Rectal smooth muscle tissue (tissue), 1 donor: Measurements from ENCODE around the gene GREB1L.
"Not testable (repeated sequence)": the region's sequence is repeated elsewhere in the genome, so short reads cannot be mapped to it uniquely, and the experiment has no call there.

ENCODE experiments used
- H3K27ac ChIP-seq: one replicate; pipeline ENCODE4 v1.7.0; 2013; ENCODE audit warnings: low read depth, low read length, inconsistent platforms
- H3K27me3 ChIP-seq: one replicate; pipeline ENCODE4 v1.7.0; 2013; ENCODE audit warnings: low read length; ENCODE audit not compliant: control insufficient read depth, insufficient read depth
- H3K36me3 ChIP-seq: one replicate; pipeline ENCODE4 v1.7.0; 2013; ENCODE audit warnings: low read length; ENCODE audit not compliant: control insufficient read depth, insufficient read depth
- H3K4me1 ChIP-seq: one replicate; pipeline ENCODE4 v1.7.0; 2013; ENCODE audit warnings: low read length; ENCODE audit not compliant: control insufficient read depth, insufficient read depth
- H3K4me3 ChIP-seq: one replicate; pipeline ENCODE4 v1.7.0; 2013; ENCODE audit warnings: low read length
- H3K9ac ChIP-seq: one replicate; pipeline ENCODE4 v1.7.0; 2013; ENCODE audit warnings: low read length

The GREB1L gene

DNA sequence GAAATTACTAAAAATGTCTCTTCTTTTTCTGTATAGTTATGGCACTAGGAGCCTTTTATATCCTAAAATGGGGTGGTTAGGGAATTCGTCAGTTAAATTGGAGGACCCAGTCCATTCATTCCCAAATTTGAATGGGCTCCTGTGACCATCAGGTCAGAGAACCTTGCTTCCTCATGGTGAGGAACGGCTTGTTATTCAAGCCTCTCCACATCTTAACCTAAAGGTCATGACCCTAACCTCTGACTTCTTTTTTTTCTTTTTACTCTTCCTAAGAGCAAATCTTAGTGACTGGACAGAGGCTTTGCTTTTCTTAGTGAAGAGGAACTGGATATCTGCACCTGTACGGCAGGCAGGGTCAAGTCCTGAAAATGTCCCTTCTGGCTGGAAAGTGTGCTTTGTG lies 53.1 kb downstream of the GREB1L start:
- no peaks in the 10 kb centered on the region for H3K36me3 ChIP-seq
- H3K4me3 ChIP-seq, result no peak overlapping the region
- H3K27ac ChIP-seq, result no peak overlapping the region
- H3K4me1 ChIP-seq, result no peaks in the 10 kb centered on the region
- no peak overlapping the region for H3K9ac ChIP-seq
- no peaks in the 10 kb centered on the region for H3K27me3 ChIP-seq

DNA sequence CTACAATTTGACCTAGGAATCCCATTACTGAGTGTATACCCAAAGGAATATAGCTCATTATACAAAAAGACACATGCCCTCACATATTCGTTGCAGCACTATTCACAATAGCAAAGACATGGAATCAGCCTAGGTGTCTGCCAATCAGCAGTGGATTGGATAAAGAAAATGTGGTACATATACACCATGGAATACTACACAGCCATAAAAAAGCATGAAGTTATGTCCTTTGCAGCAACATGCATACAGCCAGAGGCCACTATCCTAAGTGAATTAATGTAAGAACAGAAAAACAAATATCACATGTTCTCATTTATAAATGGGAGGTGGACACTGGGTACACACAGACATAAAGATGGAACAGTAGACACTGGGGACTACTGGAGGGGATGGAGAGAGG lies 54.0 kb downstream of the GREB1L start:
- no peaks in the 10 kb centered on the region for H3K27me3 ChIP-seq
- no peak overlapping the region for H3K9ac ChIP-seq
- no peak overlapping the region for H3K4me3 ChIP-seq
- H3K4me1 ChIP-seq, result no peaks in the 10 kb centered on the region
- H3K27ac ChIP-seq, result no peak overlapping the region
- no peaks in the 10 kb centered on the region for H3K36me3 ChIP-seq

DNA sequence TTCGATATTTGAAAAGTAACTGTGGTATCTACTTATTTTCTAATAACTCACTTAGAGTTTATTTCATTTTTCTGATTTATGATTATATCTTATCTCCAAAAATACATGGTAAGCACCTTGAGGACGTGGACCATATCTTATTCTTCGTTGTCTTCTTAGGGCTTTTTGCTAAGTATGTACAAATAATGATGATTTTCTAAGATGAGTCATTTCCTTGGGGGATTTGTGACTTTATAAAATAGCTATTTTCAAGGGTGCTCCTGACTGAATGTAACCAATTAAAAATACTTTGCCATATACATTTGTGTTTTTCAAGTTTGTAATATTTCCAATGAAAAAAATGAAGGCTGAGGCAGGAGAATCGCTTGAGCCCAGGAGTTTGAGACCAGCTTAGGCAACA lies 56.3 kb downstream of the GREB1L start:
- Histone ChIP-seq H3K4me1 (no peaks in the 10 kb centered on the region), H3K9ac (no peak overlapping the region), H3K36me3 (no peaks in the 10 kb centered on the region), H3K27ac (no peak overlapping the region), H3K4me3 (no peak overlapping the region), H3K27me3 (no peaks in the 10 kb centered on the region)

DNA sequence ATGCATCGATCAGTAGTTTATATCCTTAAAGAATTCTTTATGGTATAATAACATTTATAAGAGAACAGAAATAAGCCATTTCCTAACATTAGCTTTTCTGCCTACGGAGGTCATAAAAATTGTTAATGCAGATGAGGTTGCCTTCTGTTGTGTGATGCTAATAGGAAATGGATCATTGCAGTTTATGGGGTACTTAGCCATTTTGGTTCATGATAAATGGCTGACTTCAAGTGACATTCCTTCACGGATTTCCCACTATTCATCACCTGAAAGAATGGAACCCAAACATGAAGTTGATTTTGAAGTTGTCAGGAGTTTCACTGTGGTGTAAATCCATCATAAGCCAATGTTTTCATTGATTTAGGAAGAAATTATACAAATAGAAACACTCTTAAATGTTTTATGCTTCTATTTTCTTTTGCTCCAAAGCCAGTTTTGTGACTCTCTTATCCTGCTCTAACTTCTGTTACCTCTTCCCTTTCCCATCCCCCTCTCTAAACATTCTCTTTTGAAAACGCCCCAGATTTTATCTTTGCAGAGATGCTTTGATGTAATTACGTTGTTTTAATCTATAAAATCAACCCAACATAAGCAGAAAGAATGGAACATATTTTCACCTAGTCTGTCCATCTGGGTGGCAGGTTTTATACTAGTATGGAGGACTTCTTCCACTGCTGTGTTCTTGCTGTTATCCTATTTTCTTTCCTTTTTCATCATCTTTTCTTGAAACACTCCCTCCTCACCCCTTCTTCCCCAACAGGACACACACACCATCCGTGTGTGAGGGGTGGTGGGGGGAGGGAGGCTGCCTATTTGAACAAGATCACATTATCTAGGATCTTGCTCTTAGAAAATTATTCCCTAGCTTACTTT lies 58.2 kb downstream of the GREB1L start:
- Histone ChIP-seq H3K27ac (no peak overlapping the region), H3K36me3 (no peaks in the 10 kb centered on the region), H3K4me3 (no peak overlapping the region), H3K4me1 (no peaks in the 10 kb centered on the region), H3K27me3 (no peaks in the 10 kb centered on the region), H3K9ac (no peak overlapping the region)

DNA sequence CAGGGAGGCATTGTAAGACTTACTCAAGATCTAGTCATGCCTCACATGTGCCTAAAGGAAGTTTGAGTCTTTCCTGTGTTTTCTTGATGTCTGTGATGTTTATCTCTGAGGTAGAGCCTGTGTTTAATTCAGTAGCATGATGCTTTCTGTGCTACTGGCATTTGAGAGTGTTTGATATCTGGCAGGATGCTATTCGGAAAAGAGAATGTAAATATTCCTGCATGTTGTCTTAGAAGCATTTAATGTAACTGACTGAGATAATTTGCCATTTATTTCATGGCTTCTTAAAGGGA lies 58.8 kb downstream of the GREB1L start:
- Histone ChIP-seq H3K9ac (no peak overlapping the region), H3K36me3 (no peaks in the 10 kb centered on the region), H3K27ac (no peak overlapping the region), H3K27me3 (no peaks in the 10 kb centered on the region), H3K4me3 (no peak overlapping the region), H3K4me1 (no peaks in the 10 kb centered on the region)

DNA sequence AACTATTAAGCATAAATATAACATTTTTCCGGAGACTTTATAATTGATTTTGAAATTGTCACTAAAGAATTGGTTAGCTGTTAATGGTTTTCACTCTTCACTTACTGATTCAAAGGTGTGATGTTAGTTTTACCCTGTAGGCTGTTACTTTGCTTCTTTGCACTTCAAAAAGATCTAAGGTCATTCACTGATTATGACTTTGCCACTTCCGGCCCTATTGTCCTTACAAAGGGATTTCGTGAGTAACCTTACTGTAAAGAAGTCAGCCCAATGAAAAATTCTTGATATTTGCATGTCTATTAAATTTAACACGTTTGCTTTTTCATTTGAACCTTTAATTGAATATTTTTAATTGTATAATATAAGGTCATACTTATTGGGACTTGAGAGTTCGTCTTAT lies 61.4 kb downstream of the GREB1L start:
- Histone ChIP-seq H3K27me3 (no peaks in the 10 kb centered on the region), H3K9ac (no peak overlapping the region), H3K4me1 (no peaks in the 10 kb centered on the region), H3K27ac (no peak overlapping the region), H3K36me3 (no peaks in the 10 kb centered on the region), H3K4me3 (no peak overlapping the region)

DNA sequence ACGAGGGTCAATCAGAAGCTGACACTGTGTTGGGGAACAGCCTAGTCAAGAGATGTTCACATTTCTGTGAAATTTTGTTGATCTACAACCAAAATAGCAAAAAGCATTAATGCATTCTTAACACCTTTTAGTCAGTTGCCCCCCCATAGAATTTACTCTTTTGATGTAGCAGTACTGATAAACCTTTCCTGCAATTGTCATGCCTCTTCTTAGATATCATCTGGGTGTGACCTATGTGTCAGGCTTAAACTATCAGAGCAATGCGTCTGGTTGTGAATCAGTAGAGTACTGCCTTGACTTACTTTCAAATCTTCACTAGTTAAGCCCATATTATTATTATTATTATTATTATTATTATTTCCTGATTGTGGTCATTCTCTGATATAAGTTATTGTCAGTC lies 61.9 kb downstream of the GREB1L start:
- no peak overlapping the region for H3K27ac ChIP-seq
- H3K36me3 ChIP-seq, result no peaks in the 10 kb centered on the region
- H3K27me3 ChIP-seq, result no peaks in the 10 kb centered on the region
- no peak overlapping the region for H3K4me3 ChIP-seq
- no peak overlapping the region for H3K9ac ChIP-seq
- no peaks in the 10 kb centered on the region for H3K4me1 ChIP-seq

DNA sequence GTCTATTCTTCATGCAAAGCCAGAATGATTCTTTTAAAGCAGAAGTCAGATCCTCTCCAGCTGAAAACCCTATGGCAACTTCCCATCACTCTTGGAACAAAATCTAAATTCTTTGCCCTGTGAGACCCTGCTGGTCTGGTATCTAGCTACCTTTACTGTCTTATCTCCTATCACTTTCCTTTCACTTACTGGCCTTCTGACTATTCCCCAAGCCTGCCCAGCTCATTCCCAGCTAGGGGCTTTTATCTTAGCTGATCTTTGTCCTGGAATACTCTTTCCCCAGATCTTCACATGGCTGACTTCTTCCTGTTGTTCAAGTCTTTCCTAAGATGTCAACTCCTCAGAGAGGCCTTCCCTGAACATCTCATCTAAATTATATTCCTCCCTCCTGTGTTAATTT lies 63.6 kb downstream of the GREB1L start:
- Histone ChIP-seq H3K4me3 (no peak overlapping the region), H3K4me1 (no peaks in the 10 kb centered on the region), H3K9ac (no peak overlapping the region), H3K27me3 (no peaks in the 10 kb centered on the region), H3K27ac (no peak overlapping the region), H3K36me3 (no peaks in the 10 kb centered on the region)

DNA sequence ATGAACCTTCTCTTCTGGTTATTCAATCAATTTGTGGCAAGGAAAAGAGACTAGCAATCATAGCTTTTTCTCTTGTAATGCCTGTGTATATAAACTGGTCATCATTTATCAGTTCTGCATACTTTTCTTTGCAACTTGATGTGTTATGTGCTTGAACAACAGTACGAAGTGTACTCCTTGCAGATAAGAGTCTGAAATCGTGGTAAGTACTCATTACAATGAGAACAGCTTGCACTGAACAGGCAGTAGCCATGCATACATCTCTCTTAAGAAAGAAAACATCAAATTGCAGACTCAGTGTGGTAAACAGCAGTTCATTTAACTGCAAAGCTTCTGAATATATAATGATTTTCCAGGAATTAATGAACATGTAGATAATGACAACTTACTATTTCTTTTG lies 64.3 kb downstream of the GREB1L start:
- no peaks in the 10 kb centered on the region for H3K27me3 ChIP-seq

DNA sequence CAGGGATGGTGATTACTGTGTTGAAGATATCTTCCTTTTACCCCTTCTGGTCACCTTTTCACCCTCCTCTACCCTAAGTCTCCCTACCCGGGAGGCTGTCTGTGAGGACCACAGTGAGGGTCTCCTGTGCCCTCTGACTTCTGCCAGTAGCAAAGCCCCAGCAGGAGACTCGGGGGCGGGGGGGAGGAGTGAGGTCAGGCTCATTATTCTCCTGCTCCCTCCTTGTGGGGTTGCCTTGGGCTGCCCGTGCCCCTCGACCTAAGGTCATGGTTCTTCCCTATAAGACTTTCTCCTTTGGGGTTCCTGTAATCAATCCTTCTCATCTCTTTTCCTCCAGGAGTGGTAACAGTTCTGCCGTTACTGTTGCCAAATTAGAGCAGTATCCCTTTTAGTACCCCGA lies 65.5 kb downstream of the GREB1L start:
- no peak overlapping the region for H3K27ac ChIP-seq
- H3K27me3 ChIP-seq, result no peaks in the 10 kb centered on the region
- H3K4me1 ChIP-seq, result no peaks in the 10 kb centered on the region
- no peaks in the 10 kb centered on the region for H3K36me3 ChIP-seq
- no peak overlapping the region for H3K4me3 ChIP-seq
- no peak overlapping the region for H3K9ac ChIP-seq

More for the DNA sequence above, 64.3 kb downstream of the GREB1L start:
- Histone ChIP-seq H3K4me3 (no peak overlapping the region), H3K27ac (no peak overlapping the region), H3K4me1 (no peaks in the 10 kb centered on the region), H3K9ac (no peak overlapping the region), H3K36me3 (no peaks in the 10 kb centered on the region)

DNA sequence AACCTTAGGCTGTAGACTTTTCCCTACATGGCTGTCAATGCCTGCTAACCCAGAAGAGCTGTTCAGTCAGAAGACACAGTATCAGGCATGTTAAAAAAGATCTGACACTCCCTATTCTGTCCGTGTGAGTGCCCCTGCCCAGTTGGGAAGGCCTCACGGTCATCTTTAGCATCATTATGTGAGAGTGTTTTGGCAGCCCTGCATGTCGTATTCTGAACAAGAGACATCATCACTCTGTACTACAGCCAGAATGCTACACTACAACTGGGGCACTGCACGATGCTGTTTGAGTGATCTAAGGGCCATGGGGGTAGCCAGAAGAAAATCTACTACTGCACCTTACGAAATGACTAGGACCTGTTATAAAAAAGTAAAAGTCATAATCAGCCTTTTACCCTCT lies 67.2 kb downstream of the GREB1L start:
- no peak overlapping the region for H3K4me3 ChIP-seq
- no peak overlapping the region for H3K27ac ChIP-seq
- H3K36me3 ChIP-seq, result no peaks in the 10 kb centered on the region
- no peak overlapping the region for H3K9ac ChIP-seq
- H3K27me3 ChIP-seq, result no peaks in the 10 kb centered on the region
- no peaks in the 10 kb centered on the region for H3K4me1 ChIP-seq

DNA sequence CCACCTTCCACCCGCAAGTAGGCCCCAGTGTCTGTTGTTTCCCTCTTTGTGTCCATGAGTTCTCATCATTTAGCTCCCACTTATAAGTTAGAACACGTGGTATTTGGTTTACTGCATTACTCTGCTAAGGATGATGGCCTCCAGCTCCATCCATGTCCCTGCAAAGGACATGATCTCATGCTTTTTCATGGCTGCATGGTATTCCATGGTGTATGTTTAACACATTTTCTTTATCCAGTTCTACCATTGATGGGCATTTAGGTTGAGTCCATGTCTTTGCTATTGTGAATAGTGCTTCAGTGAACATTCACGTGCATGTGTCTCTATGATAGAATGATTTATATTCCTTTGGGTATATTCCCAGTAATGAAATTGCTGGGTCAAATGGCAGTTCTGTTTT lies 69.9 kb downstream of the GREB1L start:
- H3K4me3 ChIP-seq, H3K27ac ChIP-seq, H3K27me3 ChIP-seq, H3K9ac ChIP-seq, H3K4me1 ChIP-seq, H3K36me3 ChIP-seq: not testable (repeated sequence)

DNA sequence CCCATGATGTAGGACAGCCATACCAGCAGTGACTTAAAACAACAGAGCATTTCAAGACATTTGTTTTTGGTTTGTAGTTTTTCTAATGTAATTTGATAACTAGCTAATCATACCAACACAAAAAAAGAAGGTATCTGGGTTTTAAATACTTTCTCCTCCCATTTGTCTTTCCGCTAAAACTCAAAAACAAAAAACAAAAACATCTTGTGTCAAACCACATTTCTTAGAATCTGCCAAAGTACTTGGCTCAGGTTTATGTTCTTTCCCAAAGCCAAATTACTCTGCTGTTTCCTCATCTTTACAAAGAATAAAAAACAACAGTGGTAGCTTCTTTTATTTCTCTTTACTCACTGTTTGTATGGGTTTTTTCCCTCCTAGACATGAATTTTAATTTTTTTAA lies 71.5 kb downstream of the GREB1L start:
- no peaks in the 10 kb centered on the region for H3K36me3 ChIP-seq
- H3K27me3 ChIP-seq, result no peaks in the 10 kb centered on the region
- no peak overlapping the region for H3K27ac ChIP-seq
- H3K4me1 ChIP-seq, result no peaks in the 10 kb centered on the region
- H3K9ac ChIP-seq, result no peak overlapping the region
- H3K4me3 ChIP-seq, result no peak overlapping the region
